ENCODE measurements around the gene SMURF1. TPM values are rescaled to one million over a fixed set of nuclear protein-coding genes. Genes with fewer than 3 reads are reported as not detected.

SMURF1 gene
- total RNA-seq, 2 experiments from 2014 or later, result 12.4 to 13.4 TPM

DNA sequence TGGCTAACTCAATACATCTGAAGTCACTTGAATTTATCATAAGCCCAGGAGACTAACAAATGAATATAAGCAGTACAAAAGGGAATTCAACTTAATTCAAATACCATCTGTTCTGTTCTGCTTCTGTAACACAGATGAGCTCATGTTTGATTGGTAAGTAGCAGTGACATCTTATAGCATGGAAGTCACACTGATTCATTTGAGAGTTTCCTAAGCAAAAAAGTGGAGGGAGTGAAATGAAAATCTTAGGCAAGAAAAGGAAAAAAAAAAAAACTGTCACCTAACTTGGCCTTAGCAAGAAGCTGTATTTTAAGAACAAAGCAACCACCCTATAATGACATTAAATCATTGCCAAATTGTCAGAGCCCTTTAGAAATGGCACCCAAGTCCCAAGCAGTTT is 49.5 kb downstream of the SMURF1 start:
- intact Hi-C loops (cut with DNase I, micrococcal nuclease), result no loop called here
- Mint-ChIP-seq H3K27ac (no peak overlapping the region), H3K27me3 (no peaks in the 10 kb centered on the region), H3K36me3 (ENCODE audit: low read depth) (peaks cover 15% of the 10 kb centered on the region), H3K9me3 (ENCODE audit: low read depth) (peaks cover 18% of the 10 kb centered on the region), H3K4me3 (no peak overlapping the region), H3K4me1 (peaks cover 35% of the 10 kb centered on the region)
- DNase-seq (no peak), ATAC-seq (no peak)
- ChIA-PET POLR2A (interaction anchor here (0.6 to 0.7 kb wide), 3 partner anchors 18 to 211 kb away, joined by 3 to 5 read pairs (median 4); no protein-coding TSS in a partner anchor), CTCF (interaction anchor here (1.8 kb wide), 1 partner anchor 215 kb away, joined by 4 read pairs; no protein-coding TSS in a partner anchor)

DNA sequence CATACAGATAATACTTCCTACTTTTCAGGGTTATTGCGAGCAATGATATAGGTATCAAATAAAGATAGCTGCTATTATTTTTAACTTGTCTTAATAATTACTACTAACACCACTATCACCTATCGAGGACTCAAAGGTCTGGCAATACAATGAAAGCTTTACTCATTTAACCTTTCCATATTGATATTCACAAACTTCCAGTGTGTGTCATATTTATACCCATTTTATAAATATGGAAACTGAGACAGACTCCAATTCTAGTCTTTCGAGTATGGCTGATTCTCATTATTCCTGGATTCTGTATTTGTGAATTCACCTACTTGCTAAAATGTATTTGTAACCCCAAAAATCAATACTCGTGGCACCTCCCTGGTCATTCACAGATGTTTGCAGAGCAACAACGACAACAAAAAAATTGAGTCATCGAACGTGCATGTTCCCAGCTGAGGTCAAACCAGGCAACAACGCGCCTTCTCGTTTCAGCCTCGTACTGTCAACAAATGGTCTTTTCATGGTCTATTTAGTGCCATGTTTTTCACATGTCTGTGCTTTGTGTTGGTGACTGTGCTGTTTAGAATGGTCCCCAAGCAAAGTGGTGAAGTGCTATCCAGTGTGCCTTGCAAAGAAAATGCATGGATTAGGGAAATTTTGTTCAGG is 51.7 kb downstream of the SMURF1 start:
- POLR2A ChIA-PET, result no interaction called here
- H3K36me3 Mint-ChIP-seq (ENCODE audit: low read depth), result peaks cover 8% of the 10 kb centered on the region
- ATAC-seq (no peak), DNase-seq (no peak)
- intact Hi-C loops (cut with DNase I, micrococcal nuclease), result no loop called here
- CTCF ChIA-PET, result interaction anchor here (0.6 kb wide), 1 partner anchor 96 kb away, joined by 3 read pairs; no protein-coding TSS in a partner anchor
- peaks cover 17% of the 10 kb centered on the region for H3K4me1 Mint-ChIP-seq
- no peaks in the 10 kb centered on the region for H3K27me3 Mint-ChIP-seq
- no peak overlapping the region for H3K27ac Mint-ChIP-seq
- no peak overlapping the region for H3K4me3 Mint-ChIP-seq
- H3K9me3 Mint-ChIP-seq (ENCODE audit: low read depth), result no peaks in the 10 kb centered on the region

DNA sequence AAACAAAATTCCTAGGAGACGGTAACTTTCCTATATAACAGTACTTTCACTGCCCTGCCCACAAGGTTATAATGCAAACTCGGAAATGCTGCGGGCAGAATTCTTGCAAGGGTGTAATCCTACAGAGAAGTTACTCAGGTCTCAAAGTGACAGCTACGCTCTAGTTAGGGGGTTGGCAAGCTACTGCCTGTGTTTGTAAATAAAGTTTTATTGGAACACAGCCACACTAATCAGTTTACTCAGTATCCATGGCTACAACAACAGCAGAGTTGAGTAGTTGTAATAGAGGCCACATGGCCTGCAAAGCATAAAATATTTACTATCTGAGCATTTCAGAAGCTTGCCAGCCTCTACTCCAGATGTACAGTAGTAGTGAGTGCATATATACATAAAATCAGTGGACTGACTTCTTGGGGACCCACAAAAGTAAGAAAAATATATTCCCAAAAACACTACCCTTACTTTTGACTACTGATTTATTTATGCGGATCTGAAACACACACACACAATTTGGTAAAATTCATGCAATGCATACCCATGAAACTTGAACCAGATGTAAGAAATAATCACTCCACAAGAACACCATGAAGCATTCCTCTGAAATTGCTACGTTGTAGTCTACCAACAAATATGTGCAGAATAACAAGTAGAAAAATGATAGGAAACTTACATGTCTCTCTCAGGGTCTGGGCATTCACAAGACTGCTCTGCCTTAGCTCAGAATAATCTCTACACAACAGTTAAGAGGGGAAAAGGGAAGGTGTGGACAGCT is 53.0 kb downstream of the SMURF1 start:
- Mint-ChIP-seq H3K36me3 (ENCODE audit: low read depth) (peaks cover 12% of the 10 kb centered on the region), H3K4me3 (no peak overlapping the region), H3K27me3 (no peaks in the 10 kb centered on the region), H3K9me3 (ENCODE audit: low read depth) (peaks cover 2% of the 10 kb centered on the region), H3K4me1 (peaks cover 6% of the 10 kb centered on the region), H3K27ac (no peak overlapping the region)
- POLR2A ChIA-PET, result no interaction called here
- ATAC-seq (no peak), DNase-seq (no peak)
- CTCF ChIA-PET, result no interaction called here
- intact Hi-C loops (cut with DNase I, micrococcal nuclease), result no loop called here

DNA sequence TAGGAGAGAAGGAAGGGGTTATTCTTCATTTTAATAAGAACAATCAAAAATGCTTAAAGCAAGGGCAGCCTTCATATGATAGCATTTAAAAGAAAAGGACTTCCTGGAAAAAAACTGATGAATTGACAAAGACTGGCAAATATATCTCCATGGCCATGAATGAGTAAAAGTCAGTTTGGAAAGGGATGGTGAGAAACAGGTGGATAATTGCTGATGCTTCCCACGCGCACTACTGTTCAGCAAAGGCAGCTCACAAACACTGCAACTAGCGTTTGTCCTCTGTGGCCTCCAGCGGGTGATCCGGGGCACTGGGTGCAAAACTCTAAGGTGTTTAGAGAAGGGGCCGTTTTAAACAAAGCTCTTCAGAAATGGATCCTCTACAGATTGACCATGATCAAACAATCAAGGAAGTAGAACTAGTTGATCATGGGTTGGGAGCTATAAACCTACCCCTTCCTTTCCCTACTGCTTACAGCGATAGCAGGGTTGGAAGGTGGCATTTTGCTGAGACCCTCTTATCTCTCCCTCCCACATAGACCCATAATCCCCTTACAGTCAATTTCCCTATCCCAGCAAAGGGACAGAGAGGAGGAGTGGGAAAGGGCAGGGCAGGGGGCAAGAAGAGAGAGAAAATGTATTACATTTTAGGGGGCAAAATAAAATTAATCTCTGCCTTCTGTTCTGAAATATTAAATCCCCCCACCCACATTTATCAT is 53.8 kb downstream of the SMURF1 start:
- Mint-ChIP-seq H3K9me3 (ENCODE audit: low read depth) (peaks cover 2% of the 10 kb centered on the region), H3K4me3 (no peak overlapping the region), H3K4me1 (peaks cover 6% of the 10 kb centered on the region), H3K27me3 (no peaks in the 10 kb centered on the region), H3K36me3 (ENCODE audit: low read depth) (peaks cover 12% of the 10 kb centered on the region), H3K27ac (no peak overlapping the region)
- POLR2A ChIA-PET, result no interaction called here
- DNase-seq (no peak), ATAC-seq (no peak)
- intact Hi-C loops (cut with DNase I, micrococcal nuclease), result no loop called here
- CTCF ChIA-PET, result interaction anchor here (0.7 kb wide), 1 partner anchor 724 kb away, joined by 3 read pairs; no protein-coding TSS in a partner anchor

DNA sequence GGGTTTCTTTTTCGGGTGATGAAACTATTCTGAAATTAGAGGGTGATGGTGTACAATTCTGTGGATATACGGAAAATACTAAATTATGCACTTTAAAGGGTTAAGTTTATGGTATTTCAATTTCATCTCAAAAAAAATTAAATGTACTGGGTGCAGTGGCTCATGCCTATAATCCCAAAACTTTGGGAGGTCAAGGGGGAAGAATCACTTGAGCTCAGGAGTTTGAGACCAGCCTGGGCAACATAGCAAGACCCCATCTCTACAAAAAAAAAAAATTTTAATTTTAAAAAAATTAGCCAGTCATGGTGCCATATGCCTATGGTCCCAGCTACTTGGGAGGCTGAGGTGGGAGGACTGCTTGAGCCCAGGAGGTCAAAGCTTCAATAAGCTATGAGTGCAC is 57.0 kb downstream of the SMURF1 start:
- ATAC-seq (no peak), DNase-seq (no peak)
- POLR2A ChIA-PET, result no interaction called here
- Mint-ChIP-seq H3K27me3 (no peaks in the 10 kb centered on the region), H3K4me1 (peaks cover 3% of the 10 kb centered on the region), H3K27ac (no peak overlapping the region), H3K36me3 (ENCODE audit: low read depth) (peaks cover 14% of the 10 kb centered on the region), H3K9me3 (ENCODE audit: low read depth) (peaks cover 2% of the 10 kb centered on the region), H3K4me3 (no peak overlapping the region)
- intact Hi-C loops (cut with DNase I, micrococcal nuclease), result no loop called here
- CTCF ChIA-PET, result no interaction called here

DNA sequence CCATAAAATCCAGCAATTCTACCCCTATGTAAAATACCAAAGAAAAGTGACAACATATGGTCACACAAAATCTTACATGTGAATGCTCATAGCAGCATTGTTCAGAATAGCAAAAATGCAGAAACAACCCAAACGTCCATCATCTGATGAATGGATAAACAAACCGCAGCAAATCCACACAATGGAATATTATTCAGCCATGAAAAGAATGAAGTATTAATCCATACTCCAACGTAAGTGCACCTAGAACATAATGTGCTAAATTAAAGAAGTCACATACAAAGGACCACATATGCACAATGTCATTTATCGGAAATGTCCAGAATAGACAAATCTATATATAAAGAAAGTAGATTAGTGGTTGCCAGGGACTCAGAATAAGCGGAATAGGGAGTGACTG is 57.4 kb downstream of the SMURF1 start:
- Mint-ChIP-seq H3K4me1 (peaks cover 3% of the 10 kb centered on the region), H3K36me3 (ENCODE audit: low read depth) (peaks cover 14% of the 10 kb centered on the region), H3K27me3 (no peaks in the 10 kb centered on the region), H3K27ac (no peak overlapping the region), H3K9me3 (ENCODE audit: low read depth) (peaks cover 2% of the 10 kb centered on the region), H3K4me3 (no peak overlapping the region)
- ChIA-PET CTCF (no interaction called here), POLR2A (no interaction called here)
- DNase-seq, result no peak
- ATAC-seq, result no peak
- intact Hi-C loops (cut with DNase I, micrococcal nuclease), result no loop called here

DNA sequence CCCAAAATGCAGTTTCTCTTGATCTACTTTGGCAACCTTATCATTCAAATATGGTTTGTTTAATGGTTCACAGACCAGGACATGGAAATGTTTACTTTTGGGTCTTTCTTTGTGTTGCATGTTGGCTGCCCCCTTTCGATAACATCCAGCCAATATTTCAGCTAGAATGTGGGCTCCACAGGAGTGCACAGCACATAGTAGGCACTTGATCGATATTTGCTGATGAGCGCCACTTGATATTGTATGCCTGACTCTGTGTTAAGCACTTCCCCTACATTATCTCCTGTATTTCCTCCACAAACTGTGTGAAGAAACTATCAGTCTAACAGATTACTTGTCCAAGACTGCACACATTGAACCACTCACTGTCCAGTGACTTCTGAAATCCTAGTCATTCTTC is 60.2 kb downstream of the SMURF1 start:
- H3K4me1 Mint-ChIP-seq, result peaks cover 15% of the 10 kb centered on the region
- no peak overlapping the region for H3K4me3 Mint-ChIP-seq
- DNase-seq (no peak), ATAC-seq (no peak)
- ChIA-PET POLR2A (no interaction called here), CTCF (no interaction called here)
- H3K27me3 Mint-ChIP-seq, result no peaks in the 10 kb centered on the region
- peak overlapping the region; percentile 11 for H3K27ac Mint-ChIP-seq
- intact Hi-C loops (cut with DNase I, micrococcal nuclease), result no loop called here
- peaks cover 14% of the 10 kb centered on the region for H3K36me3 Mint-ChIP-seq (ENCODE audit: low read depth)
- H3K9me3 Mint-ChIP-seq (ENCODE audit: low read depth), result peaks cover 2% of the 10 kb centered on the region

DNA sequence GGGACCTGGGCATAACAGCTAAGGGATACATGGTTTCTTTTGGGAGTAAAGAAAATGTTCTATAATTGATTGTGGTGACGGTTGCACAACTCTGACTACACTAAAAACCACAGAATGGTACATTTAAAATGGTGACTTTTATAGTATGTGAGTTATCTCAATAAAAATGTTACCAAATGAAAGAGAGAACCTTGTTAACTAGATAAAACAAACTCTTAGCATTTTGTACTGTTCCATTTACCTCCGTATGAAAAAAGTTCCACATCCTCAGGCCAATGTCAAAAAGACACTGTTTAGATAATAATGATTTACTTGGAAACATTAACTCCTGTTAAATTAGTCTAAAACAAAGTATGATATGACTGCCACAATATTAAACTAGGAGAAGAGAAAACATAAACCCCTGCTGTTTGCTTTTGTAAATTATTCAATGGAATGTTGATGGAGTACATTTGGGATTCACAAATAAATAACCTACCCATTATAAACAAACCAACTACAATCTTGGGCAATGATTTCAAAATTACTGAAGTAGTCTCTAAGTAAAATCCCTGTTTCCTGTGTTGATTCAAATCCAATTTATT is 60.7 kb downstream of the SMURF1 start:
- intact Hi-C loops (cut with DNase I, micrococcal nuclease), result no loop called here
- H3K36me3 Mint-ChIP-seq (ENCODE audit: low read depth), result peaks cover 10% of the 10 kb centered on the region
- DNase-seq (no peak), ATAC-seq (no peak)
- ChIA-PET CTCF (no interaction called here), POLR2A (no interaction called here)
- H3K4me3 Mint-ChIP-seq, result no peak overlapping the region
- H3K9me3 Mint-ChIP-seq (ENCODE audit: low read depth), result peaks cover 2% of the 10 kb centered on the region
- no peaks in the 10 kb centered on the region for H3K27me3 Mint-ChIP-seq
- no peak overlapping the region for H3K27ac Mint-ChIP-seq
- peaks cover 17% of the 10 kb centered on the region for H3K4me1 Mint-ChIP-seq

DNA sequence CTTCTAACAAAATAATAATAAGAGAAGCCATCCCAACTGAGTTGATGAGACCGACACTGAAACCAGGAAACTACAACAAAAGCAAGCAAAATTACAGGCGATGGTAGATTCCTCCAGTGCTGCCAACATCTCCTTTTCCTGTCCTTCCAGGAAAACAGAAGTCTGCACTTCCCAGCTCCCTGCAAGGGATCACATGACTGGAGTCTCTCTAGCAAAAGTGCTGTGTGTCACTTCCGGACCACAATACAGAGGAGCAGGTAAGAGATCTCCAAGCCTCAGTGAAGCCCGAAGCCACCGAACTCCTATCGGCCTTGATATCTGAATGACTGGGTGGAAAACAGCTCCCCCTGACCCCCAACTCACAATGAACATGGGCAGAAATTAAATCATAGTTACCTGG is 63.2 kb downstream of the SMURF1 start:
- ATAC-seq, result no peak
- intact Hi-C loops (cut with DNase I, micrococcal nuclease), result no loop called here
- POLR2A ChIA-PET, result no interaction called here
- Mint-ChIP-seq H3K27ac (no peak overlapping the region), H3K4me1 (peaks cover 24% of the 10 kb centered on the region), H3K36me3 (ENCODE audit: low read depth) (peaks cover 4% of the 10 kb centered on the region), H3K4me3 (no peak overlapping the region), H3K9me3 (ENCODE audit: low read depth) (no peaks in the 10 kb centered on the region), H3K27me3 (no peaks in the 10 kb centered on the region)
- DNase-seq, result no peak
- CTCF ChIA-PET, result interaction anchor here (0.6 to 0.9 kb wide), 2 partner anchors 19 to 116 kb away, joined by 3 read pairs; no protein-coding TSS in a partner anchor

DNA sequence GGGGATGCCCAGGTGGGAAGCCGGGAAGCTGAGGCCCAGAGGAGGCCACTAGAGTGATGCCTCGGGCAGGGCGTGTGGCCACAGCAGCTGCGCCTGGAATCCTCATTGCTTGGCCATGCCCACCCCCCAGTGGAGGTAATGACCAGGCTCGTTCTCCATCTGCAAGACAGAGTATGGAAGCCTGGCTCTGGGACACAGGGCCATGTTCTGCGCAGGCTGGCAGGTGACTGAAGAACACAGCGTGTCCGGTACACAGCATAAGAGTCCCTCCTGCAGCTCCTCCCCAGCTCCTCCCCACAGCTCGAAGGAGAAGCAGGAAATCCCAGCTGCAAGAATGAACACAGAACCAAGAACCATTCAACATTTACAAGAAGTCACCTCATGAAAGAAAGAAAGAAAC is 64.8 kb downstream of the SMURF1 start:
- ATAC-seq (peak; percentile 91), DNase-seq (peak; percentile 38)
- Mint-ChIP-seq H3K36me3 (ENCODE audit: low read depth) (peaks cover 4% of the 10 kb centered on the region), H3K27ac (peak overlapping the region; percentile 51), H3K4me1 (peaks cover 24% of the 10 kb centered on the region), H3K4me3 (no peak overlapping the region), H3K27me3 (no peaks in the 10 kb centered on the region), H3K9me3 (ENCODE audit: low read depth) (no peaks in the 10 kb centered on the region)
- intact Hi-C loops (cut with DNase I, micrococcal nuclease), result no loop called here
- CTCF ChIA-PET, result no interaction called here
- POLR2A ChIA-PET, result no interaction called here

DNA sequence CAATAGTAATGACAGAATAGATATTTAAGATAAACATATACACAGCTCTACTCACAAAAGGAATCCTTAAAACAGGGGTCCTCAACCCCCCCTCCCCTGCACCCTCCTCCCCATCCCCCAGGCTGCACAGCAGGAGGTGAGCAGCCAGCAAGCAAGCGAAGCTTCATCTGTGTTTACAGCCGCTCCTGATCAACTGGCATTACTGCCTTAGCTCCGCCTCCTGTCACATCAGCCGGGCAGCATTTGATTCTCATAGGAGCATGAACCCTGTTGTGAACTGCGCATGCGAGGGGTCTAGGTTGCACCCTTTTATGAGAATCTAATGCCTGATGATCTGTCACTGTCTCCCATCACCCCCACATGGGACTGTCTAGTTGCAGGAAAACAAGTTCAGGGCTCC is 65.5 kb downstream of the SMURF1 start:
- ATAC-seq (no peak), DNase-seq (no peak)
- CTCF ChIA-PET, result interaction anchor here (0.7 kb wide), 1 partner anchor 17 kb away, joined by 3 read pairs; no protein-coding TSS in a partner anchor
- H3K9me3 Mint-ChIP-seq (ENCODE audit: low read depth), result no peaks in the 10 kb centered on the region
- H3K27ac Mint-ChIP-seq, result no peak overlapping the region
- no peak overlapping the region for H3K4me3 Mint-ChIP-seq
- no peaks in the 10 kb centered on the region for H3K27me3 Mint-ChIP-seq
- H3K36me3 Mint-ChIP-seq (ENCODE audit: low read depth), result peaks cover 4% of the 10 kb centered on the region
- intact Hi-C loops (cut with DNase I, micrococcal nuclease), result no loop called here
- peaks cover 21% of the 10 kb centered on the region for H3K4me1 Mint-ChIP-seq
- POLR2A ChIA-PET, result no interaction called here
